ENCODE results near the gene CFAP299. TPM values are rescaled to one million over a fixed set of nuclear protein-coding genes. Genes with fewer than 3 reads are reported as not detected.

Gene CFAP299
- total and polyA plus RNA-seq, 9 of the 15 experiments (the other 6 are each of a cell fraction or from before 2014, with no cell fraction given) = 0.09 to 3.0 (median 0.76) TPM

GRCh38 chr4:80424225-80424581 is 88.7 kb downstream of the CFAP299 start (continued):
- TF ChIP-seq, protein P1, sequence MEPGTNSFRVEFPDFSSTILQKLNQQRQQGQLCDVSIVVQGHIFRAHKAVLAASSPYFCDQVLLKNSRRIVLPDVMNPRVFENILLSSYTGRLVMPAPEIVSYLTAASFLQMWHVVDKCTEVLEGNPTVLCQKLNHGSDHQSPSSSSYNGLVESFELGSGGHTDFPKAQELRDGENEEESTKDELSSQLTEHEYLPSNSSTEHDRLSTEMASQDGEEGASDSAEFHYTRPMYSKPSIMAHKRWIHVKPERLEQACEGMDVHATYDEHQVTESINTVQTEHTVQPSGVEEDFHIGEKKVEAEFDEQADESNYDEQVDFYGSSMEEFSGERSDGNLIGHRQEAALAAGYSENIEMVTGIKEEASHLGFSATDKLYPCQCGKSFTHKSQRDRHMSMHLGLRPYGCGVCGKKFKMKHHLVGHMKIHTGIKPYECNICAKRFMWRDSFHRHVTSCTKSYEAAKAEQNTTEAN (CRISPR knock-in tag; IDR thresholded peaks at IDR 0.05) = no peak
- peak; percentile 81 for TF ChIP-seq JUND (IDR thresholded peaks at IDR 0.05; ENCODE audit: borderline replicate concordance, low read depth, low read length)
- TF ChIP-seq JUND (tag; IDR thresholded peaks at IDR 0.05; ENCODE audit: borderline replicate concordance, low read depth, low read length) = peak; percentile 69; the same call in 2 of the 3 replicates
- no peak for TF ChIP-seq CREB5 (CRISPR knock-in tag; IDR thresholded peaks at IDR 0.05)
- peak; percentile 25; the same call in 1 of the 2 replicates for TF ChIP-seq ETV1 (tag; conservative IDR thresholded peaks at IDR 0.05; ENCODE audit: low read depth)
- TF ChIP-seq PRMT5 (CRISPR knock-in tag; IDR thresholded peaks at IDR 0.05) = no peak
- no peak for TF ChIP-seq ZNF699 (CRISPR knock-in tag; IDR thresholded peaks at IDR 0.05; ENCODE audit: insufficient replicate concordance)
- TF ChIP-seq NR2F6 (CRISPR knock-in tag; IDR thresholded peaks at IDR 0.05) = no peak
- no peak for TF ChIP-seq PHF8 (IDR thresholded peaks at IDR 0.05; ENCODE audit: borderline replicate concordance, low read length)
- TF ChIP-seq RAD21 (CRISPR knock-in tag; conservative IDR thresholded peaks at IDR 0.05 in 1 of 2, IDR thresholded peaks at IDR 0.05 in 1 of 2) = 0 out of 4 replicates have a peak, but pooled peaks of 1 of the 2 experiments have one; percentile 15
- peak; percentile 53; the same call in 1 of the 2 replicates for TF ChIP-seq EP400 (IDR thresholded peaks at IDR 0.05)
- TF ChIP-seq SMARCA5 (IDR thresholded peaks at IDR 0.05) = no peak
- TF ChIP-seq DEAF1 (CRISPR knock-in tag; IDR thresholded peaks at IDR 0.05) = peak; percentile 24; the same call in 1 of the 2 replicates
- no peak for TF ChIP-seq NFIX (CRISPR knock-in tag; IDR thresholded peaks at IDR 0.05; ENCODE audit: low read depth)
- TF ChIP-seq, protein P2, sequence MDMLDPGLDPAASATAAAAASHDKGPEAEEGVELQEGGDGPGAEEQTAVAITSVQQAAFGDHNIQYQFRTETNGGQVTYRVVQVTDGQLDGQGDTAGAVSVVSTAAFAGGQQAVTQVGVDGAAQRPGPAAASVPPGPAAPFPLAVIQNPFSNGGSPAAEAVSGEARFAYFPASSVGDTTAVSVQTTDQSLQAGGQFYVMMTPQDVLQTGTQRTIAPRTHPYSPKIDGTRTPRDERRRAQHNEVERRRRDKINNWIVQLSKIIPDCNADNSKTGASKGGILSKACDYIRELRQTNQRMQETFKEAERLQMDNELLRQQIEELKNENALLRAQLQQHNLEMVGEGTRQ (CRISPR knock-in tag; IDR thresholded peaks at IDR 0.05) = no peak; the same call in 1 of the 2 replicates
- TF ChIP-seq NR2C1 (IDR thresholded peaks at IDR 0.05) = no peak
- peak; percentile 77 for TF ChIP-seq NR2C1 (tag; IDR thresholded peaks at IDR 0.05)

Data from K562 (cell line).